GM12875 (cell line): Measurements from ENCODE around the gene IRF2BPL.

Experiments used
- H3K4me3 ChIP-seq: one replicate; pipeline ENCODE4 v1.5.1; 2011; ENCODE audit warnings: low read depth, low read length, control low read depth
- CTCF ChIP-seq: IDR thresholded peaks from 2 replicates; pipeline ENCODE4 v1.5.1; 2011; ENCODE audit warnings: low read depth, mild to moderate bottlenecking, control low read depth, inconsistent platforms, low read length, moderate library complexity, borderline replicate concordance; ENCODE audit not compliant: insufficient read depth

Gene IRF2BPL

GRCh38 chr14:76981670-76982069 lies 46.8 kb downstream of the IRF2BPL start:
- TF ChIP-seq CTCF, result no peak
- no peak overlapping the region for H3K4me3 ChIP-seq

DNA sequence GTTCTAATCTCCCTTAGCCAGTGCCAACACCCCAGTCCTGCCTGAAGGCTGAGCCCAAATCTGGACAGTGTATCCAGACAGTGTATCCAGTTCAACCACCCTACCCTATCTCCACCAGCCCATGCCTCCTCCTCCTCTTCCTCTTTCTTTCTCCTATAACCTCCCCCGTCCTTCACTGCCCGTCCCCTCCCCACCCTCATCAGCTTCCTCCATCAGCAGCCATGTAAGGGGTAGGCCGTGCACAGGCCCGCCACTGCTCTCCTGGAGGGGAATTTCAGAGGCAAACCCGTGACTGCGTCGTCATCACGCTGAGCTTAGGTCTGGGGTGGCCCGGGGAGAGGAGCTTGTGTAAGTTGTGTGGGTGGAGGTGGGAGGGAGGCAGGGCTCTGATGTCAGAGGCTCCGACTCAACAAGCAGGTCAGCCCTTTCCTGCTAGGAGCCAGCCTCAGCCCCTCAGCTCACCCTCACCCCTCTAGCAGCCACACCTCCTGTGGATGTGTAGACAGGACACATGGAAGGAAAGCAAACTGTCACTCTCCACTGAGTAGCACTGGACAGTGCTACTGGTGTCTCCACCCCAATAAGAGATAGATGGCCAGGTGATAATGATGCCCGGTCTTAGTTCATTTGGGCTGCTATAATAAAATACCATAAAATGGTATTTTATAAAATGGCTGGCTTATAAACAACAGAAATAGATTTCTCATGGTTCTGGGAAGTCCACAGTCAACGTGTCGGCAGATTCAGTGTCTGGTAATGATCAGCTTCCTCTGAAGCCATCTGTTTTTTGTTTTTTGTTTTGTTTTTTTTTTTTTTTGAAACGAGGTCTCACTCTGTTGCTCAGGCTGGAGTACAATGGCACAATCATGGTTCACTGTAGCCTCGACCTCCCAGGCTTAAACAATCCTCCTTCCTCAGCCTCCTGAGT lies 50.5 kb downstream of the IRF2BPL start:
- no peak for TF ChIP-seq CTCF
- no peak overlapping the region for H3K4me3 ChIP-seq

DNA sequence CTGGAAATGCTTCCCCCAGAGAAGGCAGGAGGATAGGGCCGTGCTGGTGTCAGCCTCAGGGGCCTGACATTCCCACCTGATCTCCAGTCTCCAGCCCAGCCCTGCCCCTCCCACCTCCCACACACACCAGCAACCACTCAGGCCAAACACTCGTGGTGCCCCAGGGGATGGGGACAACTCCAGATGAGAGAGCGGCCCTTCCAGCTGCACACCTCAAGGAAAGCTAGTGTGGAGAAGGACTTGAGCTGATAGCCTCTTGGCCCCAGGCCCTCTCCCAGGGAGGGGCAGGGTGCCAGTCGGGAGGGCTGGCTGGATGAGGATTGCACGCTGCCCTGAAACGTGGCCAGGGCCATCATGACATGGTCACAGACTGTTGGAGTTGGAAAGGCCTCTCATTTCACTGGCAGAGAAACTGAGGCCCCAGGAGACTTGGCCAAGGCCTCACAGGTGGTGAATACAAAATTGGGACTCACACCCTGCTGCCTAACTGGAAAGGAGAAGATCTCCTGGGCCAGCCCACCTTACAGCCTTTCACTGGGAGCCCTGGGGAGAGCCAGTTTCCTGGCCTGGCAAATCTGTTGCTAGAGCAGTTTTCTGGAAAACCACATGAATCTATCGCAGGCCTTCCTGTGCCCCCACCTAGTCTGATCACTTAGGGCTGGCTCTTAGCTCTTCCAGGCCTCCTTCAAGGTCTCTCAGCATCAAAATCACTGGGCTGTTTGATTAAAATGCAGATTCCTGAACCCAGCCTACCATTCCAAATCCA lies 52.1 kb downstream of the IRF2BPL start:
- H3K4me3 ChIP-seq, result no peak overlapping the region
- no peak for TF ChIP-seq CTCF

DNA sequence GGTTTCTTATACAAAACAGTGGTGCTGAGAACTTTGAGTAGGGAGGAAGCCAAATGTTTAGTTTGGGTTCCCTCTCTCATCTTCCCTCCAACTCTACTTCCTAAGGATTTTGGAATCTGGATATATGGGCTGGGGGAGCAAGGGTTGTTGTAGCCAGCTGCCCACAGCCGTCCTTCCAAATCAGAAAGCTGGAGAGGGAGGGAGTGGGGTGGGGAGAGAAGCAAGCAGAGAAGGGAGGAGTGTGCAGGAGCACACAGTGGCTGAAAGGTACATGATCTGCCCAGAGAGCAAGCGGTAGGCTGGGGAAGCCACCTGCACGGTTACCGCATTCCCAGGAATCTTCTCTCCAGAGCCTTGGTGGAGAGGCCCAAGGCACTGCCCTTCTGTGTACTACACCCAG lies 52.7 kb downstream of the IRF2BPL start:
- no peak overlapping the region for H3K4me3 ChIP-seq
- TF ChIP-seq CTCF, result no peak

GRCh38 chr14:76975051-76975450 lies 53.5 kb downstream of the IRF2BPL start:
- no peak for TF ChIP-seq CTCF
- H3K4me3 ChIP-seq, result no peak overlapping the region
